Right lobe of liver (tissue), 4 donors: ENCODE data around the gene ZBTB33.

Experiments used
- POLR2A ChIP-seq: fragments of 450-650 bp; IDR thresholded peaks from one replicate; pipeline ENCODE4 v1.6.1; 2017; ENCODE audit warnings: antibody characterized with exemption, mild to moderate bottlenecking
- TF ChIP-seq, protein P1 (sequence below), 4 donors: fragments of 200-600 bp in 3 of 4; fragments of 450-650 bp in 1 of 4; IDR thresholded peaks; one replicate each; pipeline versions ENCODE4 v1.5.1 to v1.8.0; 2016 to 2022; ENCODE audit warnings: antibody characterized with exemption in 4 of 4, mild to moderate bottlenecking in 2 of 4
- donor health status: DM: no; HTN: no; CAD: no.
- donor health status: DM: no; HTN: no; CAD: no.
- donor health status: DM: no; HTN: yes; CAD: no.

DNA sequence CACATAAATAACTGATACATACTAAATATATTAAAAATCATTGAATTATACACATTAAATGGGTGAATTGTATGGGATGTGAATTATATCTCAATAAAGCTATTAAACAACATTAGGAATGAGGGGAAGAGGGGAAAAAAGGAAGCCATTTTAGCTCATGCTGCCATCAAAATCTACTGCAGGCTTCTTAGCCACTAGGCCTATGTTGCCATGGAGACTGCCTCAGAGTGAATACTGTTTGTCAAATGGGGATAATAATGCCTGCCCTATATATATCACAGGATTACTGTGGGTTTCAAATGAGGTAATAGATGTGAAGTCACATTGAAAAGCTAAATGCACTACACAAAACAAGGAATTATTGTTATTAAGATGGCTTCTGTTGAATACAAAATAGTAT is 39.5 kb downstream of the ZBTB33 start:
- TF ChIP-seq, protein P1, sequence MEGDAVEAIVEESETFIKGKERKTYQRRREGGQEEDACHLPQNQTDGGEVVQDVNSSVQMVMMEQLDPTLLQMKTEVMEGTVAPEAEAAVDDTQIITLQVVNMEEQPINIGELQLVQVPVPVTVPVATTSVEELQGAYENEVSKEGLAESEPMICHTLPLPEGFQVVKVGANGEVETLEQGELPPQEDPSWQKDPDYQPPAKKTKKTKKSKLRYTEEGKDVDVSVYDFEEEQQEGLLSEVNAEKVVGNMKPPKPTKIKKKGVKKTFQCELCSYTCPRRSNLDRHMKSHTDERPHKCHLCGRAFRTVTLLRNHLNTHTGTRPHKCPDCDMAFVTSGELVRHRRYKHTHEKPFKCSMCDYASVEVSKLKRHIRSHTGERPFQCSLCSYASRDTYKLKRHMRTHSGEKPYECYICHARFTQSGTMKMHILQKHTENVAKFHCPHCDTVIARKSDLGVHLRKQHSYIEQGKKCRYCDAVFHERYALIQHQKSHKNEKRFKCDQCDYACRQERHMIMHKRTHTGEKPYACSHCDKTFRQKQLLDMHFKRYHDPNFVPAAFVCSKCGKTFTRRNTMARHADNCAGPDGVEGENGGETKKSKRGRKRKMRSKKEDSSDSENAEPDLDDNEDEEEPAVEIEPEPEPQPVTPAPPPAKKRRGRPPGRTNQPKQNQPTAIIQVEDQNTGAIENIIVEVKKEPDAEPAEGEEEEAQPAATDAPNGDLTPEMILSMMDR (IDR thresholded peaks at IDR 0.05) = no peak
- no peak for TF ChIP-seq POLR2A
